Activated CD8-positive, alpha-beta T cell treated with anti-CD3 and anti-CD28 coated beads, Interleukin-2, amount 10 ng/mL, durations not matched to agents 7 days and 5 days (primary cell): Measurements from ENCODE around the gene ALOX12B. TPM values are rescaled to one million over a fixed set of nuclear protein-coding genes. Genes with fewer than 3 reads are reported as not detected.
"Not testable (repeated sequence)": the region's sequence is repeated elsewhere in the genome, so short reads cannot be mapped to it uniquely, and the experiment has no call there.

Source experiments
- ATAC-seq: fragments of 150-1000 bp; cut with Tn5 transposase; one replicate; pipeline ENCODE4 v1.10.0; 2021; ENCODE audit warnings: moderate library complexity
- CTCF ChIA-PET: fragments of 350-600 bp; sonication (Branson Sonifier 250); formaldehyde crosslinking; loops from one replicate; lab custom pipeline; 2021; ENCODE audit warnings: antibody characterized with exemption; lab: Charles Lee
- POLR2A ChIA-PET: fragments of 350-600 bp; sonication (Branson Sonifier 250); formaldehyde crosslinking; loops from one replicate; lab custom pipeline; 2021; ENCODE audit warnings: antibody characterized with exemption; lab: Charles Lee
- DNase-seq: peaks from one replicate; pipeline ENCODE4 v3.0.0-alpha.2; 2020
- H3K27ac Mint-ChIP-seq: one replicate; pipeline ENCODE4 v1.8.0; 2021; ENCODE audit warnings: mild to moderate bottlenecking, mixed read lengths
- H3K27me3 Mint-ChIP-seq: one replicate; pipeline ENCODE4 v1.8.0; 2021; ENCODE audit warnings: low read depth, mixed read lengths
- H3K36me3 Mint-ChIP-seq: one replicate; pipeline ENCODE4 v1.8.0; 2021; ENCODE audit warnings: low read depth, mixed read lengths
- H3K4me1 Mint-ChIP-seq: one replicate; pipeline ENCODE4 v1.8.0; 2021; ENCODE audit warnings: low read depth, mixed read lengths
- H3K4me3 Mint-ChIP-seq: one replicate; pipeline ENCODE4 v1.8.0; 2021; ENCODE audit warnings: mild to moderate bottlenecking, mixed read lengths
- H3K9me3 Mint-ChIP-seq: one replicate; pipeline ENCODE4 v1.8.0; 2022; ENCODE audit warnings: mixed read lengths; ENCODE audit not compliant: insufficient read depth
- total RNA-seq, 2 experiments: library from RNA; stranded (reverse); gene quantifications; one replicate each; pipeline ENCODE4 v1.2.3, GENCODE V29; 2021

Gene ALOX12B
- total RNA-seq, 2 experiments from 2014 or later = 0.26 to 0.47 TPM

DNA sequence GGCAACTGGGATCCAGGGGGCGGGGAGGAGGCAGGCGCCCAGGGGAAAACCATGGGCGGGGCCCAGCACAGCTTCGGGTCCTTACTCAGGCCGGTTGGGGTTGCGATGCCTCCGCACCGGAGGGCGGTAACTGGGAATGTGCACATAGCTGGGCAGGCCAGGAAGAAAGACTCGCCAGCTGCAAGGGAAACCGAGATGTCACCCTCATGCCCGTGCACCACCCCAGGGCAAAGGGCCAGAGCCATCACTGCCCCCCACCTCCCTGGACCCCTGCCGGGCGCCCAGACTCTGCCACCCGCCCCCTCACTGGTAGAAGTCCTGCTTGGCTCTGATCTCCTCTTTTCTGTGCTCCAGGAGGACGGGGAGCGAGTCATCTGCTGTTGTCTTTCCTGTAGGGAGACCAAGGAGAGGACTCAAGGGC lies 6.7 kb downstream of the ALOX12B start:
- ATAC-seq (no peak), DNase-seq (no peak)
- H3K9me3 Mint-ChIP-seq = no peaks in the 10 kb centered on the region
- ChIA-PET CTCF (interaction anchor here (1.4 to 3.6 kb wide), 5 partner anchors 11 to 38 kb away, joined by 6 to 18 read pairs (median 7); no protein-coding TSS in a partner anchor), POLR2A (no interaction called here)
- H3K36me3 Mint-ChIP-seq = peaks cover 5% of the 10 kb centered on the region
- H3K4me3 Mint-ChIP-seq = no peak overlapping the region
- peaks cover 5% of the 10 kb centered on the region for H3K27me3 Mint-ChIP-seq
- no peak overlapping the region for H3K27ac Mint-ChIP-seq
- peaks cover 18% of the 10 kb centered on the region for H3K4me1 Mint-ChIP-seq

DNA sequence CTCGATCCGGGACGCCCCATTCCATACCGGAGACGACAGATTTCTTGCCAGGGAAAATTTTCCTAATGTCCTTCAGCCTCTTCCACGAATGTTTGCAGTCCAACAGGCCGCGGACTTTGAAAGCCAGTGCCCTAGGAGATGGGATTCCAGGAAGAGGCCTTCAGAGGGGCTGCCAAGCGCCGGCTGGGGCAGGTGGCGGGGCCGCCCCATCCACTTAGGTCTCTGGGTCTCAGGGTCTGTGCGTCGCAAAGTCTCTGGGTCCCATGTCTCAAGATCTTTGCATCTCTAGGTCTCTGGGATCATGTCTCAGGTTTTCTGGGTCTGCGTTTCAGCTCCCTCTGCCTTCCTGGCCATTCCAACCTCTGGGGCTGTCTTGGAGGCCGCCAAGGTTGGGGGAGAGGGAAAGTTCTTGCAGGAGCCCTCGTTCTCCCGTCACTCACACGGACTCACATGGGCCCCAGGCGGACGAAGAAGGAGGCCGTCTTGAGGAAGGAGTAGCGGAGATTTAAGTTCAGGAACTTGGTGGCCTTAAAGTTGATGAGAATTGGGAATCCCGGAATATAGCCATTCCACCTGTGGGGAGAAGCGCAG lies 7.2 kb downstream of the ALOX12B start:
- ChIA-PET POLR2A (interaction anchor here (0.6 kb wide), 1 partner anchor 93 kb away, joined by 3 read pairs; no protein-coding TSS in a partner anchor), CTCF (interaction anchor here (1.3 to 4.8 kb wide), 7 partner anchors 11 to 39 kb away, joined by 5 to 41 read pairs (median 7); no protein-coding TSS in a partner anchor)
- H3K27ac Mint-ChIP-seq = no peak overlapping the region
- H3K27me3 Mint-ChIP-seq = peaks cover 8% of the 10 kb centered on the region
- peak overlapping the region; percentile 86 for H3K4me3 Mint-ChIP-seq
- H3K36me3 Mint-ChIP-seq = peaks cover 5% of the 10 kb centered on the region
- peaks cover 18% of the 10 kb centered on the region for H3K4me1 Mint-ChIP-seq
- no peaks in the 10 kb centered on the region for H3K9me3 Mint-ChIP-seq
- DNase-seq (no peak), ATAC-seq (no peak)

DNA sequence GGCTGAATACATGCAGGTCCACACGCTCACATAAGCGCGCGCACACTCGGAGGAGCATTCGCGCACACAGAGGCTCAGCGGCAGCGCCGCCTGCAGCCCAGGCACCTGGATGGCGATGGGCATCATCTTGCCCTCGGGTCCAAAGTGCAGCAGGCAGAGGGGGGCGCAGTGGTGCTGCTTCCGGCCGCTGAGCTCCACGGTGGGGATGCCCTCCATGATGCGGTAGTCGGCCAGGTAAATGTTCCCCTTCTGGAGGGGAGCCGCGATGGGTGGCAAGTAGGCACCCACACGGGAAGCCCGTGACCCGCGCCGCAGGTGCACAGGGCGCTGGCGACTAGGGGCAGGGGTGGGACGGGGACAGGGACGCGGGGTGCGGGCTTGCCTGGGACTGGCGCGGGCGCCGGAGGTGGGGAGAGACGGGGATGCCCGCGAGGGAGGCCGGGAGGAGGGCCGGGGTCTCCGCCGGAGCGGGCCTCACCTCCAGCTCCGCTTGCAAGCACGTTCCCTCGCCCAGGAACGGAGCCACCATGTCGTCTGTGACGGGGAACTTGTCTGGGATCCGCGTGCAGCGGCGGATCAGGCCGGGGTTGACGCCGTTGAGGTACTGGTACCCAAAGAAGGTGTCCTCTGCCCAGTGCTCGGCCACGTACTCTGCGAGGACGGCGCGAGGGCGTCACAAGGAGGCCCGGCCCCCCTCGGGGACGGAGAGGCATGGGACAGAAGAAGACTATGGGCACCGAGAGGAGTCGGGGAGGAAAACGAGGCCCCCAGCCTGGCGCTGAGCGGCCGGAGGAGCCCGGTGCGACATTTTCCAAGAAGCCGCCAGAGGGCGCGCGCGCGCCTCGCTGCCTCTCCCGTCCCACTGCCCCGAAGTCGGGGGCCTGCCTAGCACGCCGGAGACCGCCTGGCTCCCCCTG lies 8.0 kb downstream of the ALOX12B start:
- Mint-ChIP-seq H3K27ac (peak overlapping the region; percentile 83), H3K36me3 (peaks cover 5% of the 10 kb centered on the region), H3K9me3 (no peaks in the 10 kb centered on the region), H3K27me3 (peaks cover 16% of the 10 kb centered on the region), H3K4me1 (peaks cover 20% of the 10 kb centered on the region), H3K4me3 (peak overlapping the region; percentile 86)
- peak; percentile 87 for ATAC-seq
- ChIA-PET POLR2A (interaction anchor here (0.6 kb wide), 1 partner anchor 94 kb away, joined by 3 read pairs; no protein-coding TSS in a partner anchor), CTCF (interaction anchor here (0.6 to 12.0 kb wide), 25 partner anchors 8 to 500 kb away, joined by 3 to 319 read pairs (median 5); partner anchors contain the start of genes ALOX12B, ALOXE3, CYB5D1 and HES7)
- DNase-seq = peak; percentile 85

DNA sequence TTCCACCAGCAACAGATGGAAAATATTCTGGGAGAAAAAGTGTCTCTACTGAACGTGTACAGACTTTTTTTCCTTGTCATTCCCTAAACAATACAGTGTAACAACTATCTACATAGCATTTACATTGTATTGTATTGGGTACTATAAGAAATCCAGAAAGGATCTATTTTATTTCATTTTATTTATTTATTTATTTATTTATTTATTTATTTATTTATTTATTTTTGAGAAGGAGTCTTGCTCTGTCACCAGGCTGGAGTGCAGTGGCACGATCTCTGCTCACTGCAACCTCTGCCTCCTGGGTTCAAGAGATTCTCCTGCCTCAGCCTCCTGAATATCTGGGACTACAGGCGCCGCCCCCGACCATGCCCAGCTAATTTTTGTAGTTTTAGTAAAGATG lies 9.6 kb downstream of the ALOX12B start:
- Mint-ChIP-seq H3K4me1 (peaks cover 35% of the 10 kb centered on the region), H3K27me3 (peaks cover 31% of the 10 kb centered on the region)
- H3K9me3 Mint-ChIP-seq, POLR2A ChIA-PET, H3K27ac Mint-ChIP-seq, ATAC-seq, H3K36me3 Mint-ChIP-seq, H3K4me3 Mint-ChIP-seq, DNase-seq: not testable (repeated sequence)
- CTCF ChIA-PET = interaction anchor here (1.8 to 12.0 kb wide), 6 partner anchors 11 to 40 kb away, joined by 5 to 319 read pairs (median 23); partner anchors contain the start of gene ALOXE3

- Mint-ChIP-seq H3K4me1 (peaks cover 40% of the 10 kb centered on the region), H3K27me3 (peaks cover 40% of the 10 kb centered on the region), H3K9me3 (no peaks in the 10 kb centered on the region), H3K36me3 (peaks cover 2% of the 10 kb centered on the region), H3K4me3 (no peak overlapping the region), H3K27ac (no peak overlapping the region)
- ATAC-seq (no peak), DNase-seq (no peak)
- ChIA-PET CTCF (interaction anchor here (4.8 to 12.0 kb wide), 2 partner anchors 15 to 18 kb away, joined by 41 to 319 read pairs; no protein-coding TSS in a partner anchor), POLR2A (interaction anchor here (1.4 kb wide), 1 partner anchor 97 kb away, joined by 5 read pairs; no protein-coding TSS in a partner anchor)
These were observed 10.8 kb downstream of the ALOX12B start for GRCh38 chr17:8076502-8077266.

- ChIA-PET CTCF (interaction anchor here (1.9 to 12.0 kb wide), 5 partner anchors 16 to 225 kb away, joined by 5 to 319 read pairs (median 41); partner anchors contain the start of gene ALOXE3), POLR2A (interaction anchor here (1.4 kb wide), 1 partner anchor 98 kb away, joined by 5 read pairs; no protein-coding TSS in a partner anchor)
- Mint-ChIP-seq H3K27me3 (peaks cover 47% of the 10 kb centered on the region), H3K36me3 (peaks cover 2% of the 10 kb centered on the region), H3K4me1 (peaks cover 38% of the 10 kb centered on the region), H3K9me3 (no peaks in the 10 kb centered on the region), H3K27ac (no peak overlapping the region), H3K4me3 (no peak overlapping the region)
- no peak for DNase-seq
- ATAC-seq = no peak
These were observed 11.8 kb downstream of the ALOX12B start for GRCh38 chr17:8075574-8076342.

DNA sequence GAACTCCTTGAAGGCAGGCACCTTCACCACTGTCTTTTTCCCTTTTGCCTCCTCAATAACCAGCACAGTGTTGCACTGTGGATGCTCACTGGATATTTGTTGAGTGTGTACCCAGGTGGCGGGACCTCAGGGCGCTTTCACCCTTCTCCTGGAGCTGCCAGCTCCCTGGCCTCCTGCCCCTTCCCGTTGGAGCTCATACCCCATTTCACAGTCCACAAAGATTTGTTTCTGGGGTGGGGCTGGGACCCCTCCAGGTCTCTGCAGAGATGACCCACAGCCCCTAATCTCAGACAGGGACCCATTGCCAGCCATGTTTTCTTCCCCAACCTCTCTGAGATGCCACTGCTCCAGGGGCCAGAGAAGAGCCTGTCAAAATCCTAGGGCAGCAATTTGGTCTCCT lies 12.4 kb downstream of the ALOX12B start:
- Mint-ChIP-seq H3K4me3 (no peak overlapping the region), H3K4me1 (peaks cover 31% of the 10 kb centered on the region), H3K9me3 (no peaks in the 10 kb centered on the region), H3K36me3 (no peaks in the 10 kb centered on the region), H3K27me3 (peaks cover 52% of the 10 kb centered on the region), H3K27ac (no peak overlapping the region)
- DNase-seq (no peak), ATAC-seq (no peak)
- POLR2A ChIA-PET = interaction anchor here (2.1 kb wide), 1 partner anchor 98 kb away, joined by 15 read pairs; no protein-coding TSS in a partner anchor
- CTCF ChIA-PET = interaction anchor here (0.8 to 12.0 kb wide), 11 partner anchors 11 to 226 kb away, joined by 3 to 319 read pairs (median 10); partner anchors contain the start of genes ALOXE3 and HES7

DNA sequence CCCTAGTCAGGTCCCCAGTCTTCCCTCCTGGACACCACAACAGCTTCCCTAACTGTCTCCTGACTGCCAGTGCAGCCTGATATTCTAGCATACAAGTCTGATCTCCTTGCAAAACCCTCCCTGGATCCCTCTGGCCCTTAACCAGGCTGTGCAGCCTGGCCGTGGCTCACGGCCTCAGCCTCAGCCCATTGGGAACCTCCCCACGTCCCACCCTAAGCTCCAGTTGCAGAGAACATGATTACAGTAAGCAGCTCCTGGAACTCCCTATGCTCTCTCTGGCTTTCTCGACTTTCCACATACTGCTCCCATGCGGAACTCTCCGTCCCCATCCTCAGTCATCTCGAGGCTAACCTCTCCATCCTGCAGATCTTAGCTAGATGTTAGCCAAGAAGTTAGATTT lies 13.0 kb downstream of the ALOX12B start:
- no peak overlapping the region for H3K27ac Mint-ChIP-seq
- no peak for DNase-seq
- ChIA-PET POLR2A (interaction anchor here (2.1 kb wide), 1 partner anchor 99 kb away, joined by 15 read pairs; no protein-coding TSS in a partner anchor), CTCF (interaction anchor here (0.8 to 12.0 kb wide), 28 partner anchors 9 to 368 kb away, joined by 3 to 319 read pairs (median 6); partner anchors contain the start of genes ALOXE3, HES7 and SLC25A35)
- H3K4me3 Mint-ChIP-seq = no peak overlapping the region
- peaks cover 52% of the 10 kb centered on the region for H3K27me3 Mint-ChIP-seq
- no peaks in the 10 kb centered on the region for H3K36me3 Mint-ChIP-seq
- ATAC-seq = no peak
- H3K9me3 Mint-ChIP-seq = no peaks in the 10 kb centered on the region
- peaks cover 26% of the 10 kb centered on the region for H3K4me1 Mint-ChIP-seq

DNA sequence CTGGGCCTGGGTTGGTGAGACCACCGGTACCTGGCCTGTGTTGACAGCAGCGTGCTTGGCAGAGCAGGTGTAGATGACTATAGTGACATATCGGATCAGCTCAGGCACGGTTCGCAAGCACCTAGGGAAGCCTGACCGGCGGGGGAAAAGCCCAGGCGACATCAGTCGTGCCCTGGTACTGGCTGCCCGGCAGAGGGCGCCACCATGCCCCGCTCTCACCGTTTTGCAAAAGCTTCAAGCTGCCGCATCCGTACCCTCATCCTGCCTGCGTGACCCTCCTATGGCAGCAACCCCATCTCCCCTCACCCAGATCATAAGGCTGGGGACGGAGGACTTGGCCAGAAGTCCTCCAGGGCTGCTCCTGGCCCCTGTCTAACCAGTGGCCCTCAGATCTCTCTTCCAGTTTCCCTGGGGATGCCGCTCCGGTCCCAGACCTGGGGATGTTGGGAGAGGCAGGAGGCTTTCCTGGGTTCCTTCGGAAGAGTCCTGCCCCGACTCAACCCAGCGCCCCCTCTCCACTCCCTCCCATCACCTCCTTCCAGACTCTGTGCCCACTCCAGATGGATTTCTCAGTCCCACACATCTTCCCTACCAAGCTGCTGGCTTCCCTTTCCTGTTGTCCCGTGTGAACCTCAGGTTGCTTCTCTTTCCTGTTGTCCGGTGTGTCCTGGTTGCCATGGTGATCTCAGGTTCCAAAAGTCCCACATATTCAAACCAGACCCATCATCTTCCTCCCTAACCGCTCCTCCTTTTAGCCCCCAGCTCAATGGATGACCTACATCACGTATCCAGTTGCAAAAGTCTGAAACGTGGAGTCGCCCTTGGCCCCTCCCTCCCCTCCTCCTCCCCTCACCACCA lies 13.7 kb downstream of the ALOX12B start:
- no peaks in the 10 kb centered on the region for H3K36me3 Mint-ChIP-seq
- POLR2A ChIA-PET = interaction anchor here (2.1 kb wide), 1 partner anchor 100 kb away, joined by 15 read pairs; no protein-coding TSS in a partner anchor
- CTCF ChIA-PET = interaction anchor here (0.6 to 12.0 kb wide), 42 partner anchors 10 to 953 kb away, joined by 3 to 319 read pairs (median 4); partner anchors contain the start of genes ALOXE3, HES7 and SLC25A35
- peaks cover 52% of the 10 kb centered on the region for H3K27me3 Mint-ChIP-seq
- H3K9me3 Mint-ChIP-seq = no peaks in the 10 kb centered on the region
- H3K27ac Mint-ChIP-seq = no peak overlapping the region
- peak; percentile 87 for ATAC-seq
- peaks cover 22% of the 10 kb centered on the region for H3K4me1 Mint-ChIP-seq
- peak overlapping the region; percentile 54 for H3K4me3 Mint-ChIP-seq
- peak; percentile 87 for DNase-seq
